IPS-15b (cell line): ENCODE results near the gene CDH23.

Source experiments
- H3K27me3 ChIP-seq: one replicate; pipeline ENCODE4 v1.6.1; 2013; ENCODE audit warnings: low read length; ENCODE audit not compliant: control insufficient read depth, insufficient read depth
- H3K36me3 ChIP-seq: one replicate; pipeline ENCODE4 v1.6.1; 2013; ENCODE audit warnings: low read length; ENCODE audit not compliant: control insufficient read depth, insufficient read depth
- H3K4me1 ChIP-seq: one replicate; pipeline ENCODE4 v1.6.1; 2013; ENCODE audit warnings: mild to moderate bottlenecking, low read length; ENCODE audit not compliant: control insufficient read depth, insufficient read depth
- H3K4me3 ChIP-seq: one replicate; pipeline ENCODE4 v1.5.1; 2013; ENCODE audit warnings: low read depth, low read length
- H3K9ac ChIP-seq: one replicate; pipeline ENCODE4 v1.6.1; 2013; ENCODE audit warnings: low read depth, mild to moderate bottlenecking, low read length
- H3K9me3 ChIP-seq: one replicate; pipeline ENCODE4 v1.6.1; 2013; ENCODE audit warnings: mild to moderate bottlenecking, low read length; ENCODE audit not compliant: control insufficient read depth, insufficient read depth

CDH23 gene

GRCh38 chr10:71635251-71635866 is 238.6 kb downstream of the CDH23 start:
- H3K27me3 ChIP-seq, result peaks cover 44% of the 10 kb centered on the region
- no peaks in the 10 kb centered on the region for H3K36me3 ChIP-seq
- no peak overlapping the region for H3K9ac ChIP-seq
- H3K9me3 ChIP-seq, result no peaks in the 10 kb centered on the region
- peaks cover 28% of the 10 kb centered on the region for H3K4me1 ChIP-seq
- no peak overlapping the region for H3K4me3 ChIP-seq

- H3K4me3 ChIP-seq, result no peak overlapping the region
- H3K9me3 ChIP-seq, result no peaks in the 10 kb centered on the region
- H3K27me3 ChIP-seq, result peaks cover 44% of the 10 kb centered on the region
- no peaks in the 10 kb centered on the region for H3K36me3 ChIP-seq
- peaks cover 24% of the 10 kb centered on the region for H3K4me1 ChIP-seq
- H3K9ac ChIP-seq, result no peak overlapping the region
Measured at GRCh38 chr10:71635867-71636266, 239.1 kb downstream of the CDH23 start.

GRCh38 chr10:71636588-71636987 is 239.9 kb downstream of the CDH23 start:
- Histone ChIP-seq H3K36me3 (no peaks in the 10 kb centered on the region), H3K4me1 (peaks cover 20% of the 10 kb centered on the region), H3K9me3 (no peaks in the 10 kb centered on the region), H3K9ac (no peak overlapping the region), H3K4me3 (no peak overlapping the region), H3K27me3 (peaks cover 44% of the 10 kb centered on the region)

GRCh38 chr10:71637305-71637704 is 240.6 kb downstream of the CDH23 start:
- peaks cover 43% of the 10 kb centered on the region for H3K27me3 ChIP-seq
- no peaks in the 10 kb centered on the region for H3K9me3 ChIP-seq
- no peaks in the 10 kb centered on the region for H3K36me3 ChIP-seq
- H3K4me1 ChIP-seq, result peaks cover 13% of the 10 kb centered on the region
- no peak overlapping the region for H3K9ac ChIP-seq
- H3K4me3 ChIP-seq, result no peak overlapping the region

- Histone ChIP-seq H3K9me3 (no peaks in the 10 kb centered on the region), H3K27me3 (peaks cover 34% of the 10 kb centered on the region), H3K4me1 (peaks cover 14% of the 10 kb centered on the region), H3K9ac (no peak overlapping the region), H3K36me3 (no peaks in the 10 kb centered on the region), H3K4me3 (no peak overlapping the region)
Measured at GRCh38 chr10:71638064-71638821, 241.5 kb downstream of the CDH23 start.

- H3K4me3 ChIP-seq, result no peak overlapping the region
- H3K9ac ChIP-seq, result peak overlapping the region; percentile 24
- H3K4me1 ChIP-seq, result peaks cover 10% of the 10 kb centered on the region
- no peaks in the 10 kb centered on the region for H3K36me3 ChIP-seq
- H3K9me3 ChIP-seq, result no peaks in the 10 kb centered on the region
- peaks cover 31% of the 10 kb centered on the region for H3K27me3 ChIP-seq
Measured at GRCh38 chr10:71638822-71639719, 242.4 kb downstream of the CDH23 start.

GRCh38 chr10:71640607-71641006 is 243.9 kb downstream of the CDH23 start:
- Histone ChIP-seq H3K36me3 (no peaks in the 10 kb centered on the region), H3K9me3 (no peaks in the 10 kb centered on the region), H3K27me3 (peaks cover 17% of the 10 kb centered on the region), H3K9ac (no peak overlapping the region), H3K4me3 (no peak overlapping the region), H3K4me1 (peaks cover 2% of the 10 kb centered on the region)

GRCh38 chr10:71641449-71641848 is 244.7 kb downstream of the CDH23 start:
- no peaks in the 10 kb centered on the region for H3K9me3 ChIP-seq
- H3K36me3 ChIP-seq, result no peaks in the 10 kb centered on the region
- no peak overlapping the region for H3K9ac ChIP-seq
- H3K4me1 ChIP-seq, result peaks cover 2% of the 10 kb centered on the region
- no peak overlapping the region for H3K4me3 ChIP-seq
- peaks cover 8% of the 10 kb centered on the region for H3K27me3 ChIP-seq

- Histone ChIP-seq H3K9ac (no peak overlapping the region), H3K9me3 (no peaks in the 10 kb centered on the region), H3K4me3 (no peak overlapping the region), H3K4me1 (peaks cover 2% of the 10 kb centered on the region), H3K27me3 (peaks cover 8% of the 10 kb centered on the region), H3K36me3 (no peaks in the 10 kb centered on the region)
Measured at GRCh38 chr10:71641986-71642385, 245.3 kb downstream of the CDH23 start.

GRCh38 chr10:71643904-71644303 is 247.2 kb downstream of the CDH23 start:
- peaks cover 5% of the 10 kb centered on the region for H3K4me1 ChIP-seq
- no peak overlapping the region for H3K4me3 ChIP-seq
- no peaks in the 10 kb centered on the region for H3K36me3 ChIP-seq
- peaks cover 8% of the 10 kb centered on the region for H3K27me3 ChIP-seq
- H3K9ac ChIP-seq, result no peak overlapping the region
- H3K9me3 ChIP-seq, result no peaks in the 10 kb centered on the region

GRCh38 chr10:71644307-71645180 is 247.8 kb downstream of the CDH23 start:
- no peaks in the 10 kb centered on the region for H3K36me3 ChIP-seq
- peaks cover 4% of the 10 kb centered on the region for H3K27me3 ChIP-seq

More at GRCh38 chr10:71644307-71645180, 247.8 kb downstream of the CDH23 start:
- Histone ChIP-seq H3K9ac (no peak overlapping the region), H3K4me3 (no peak overlapping the region), H3K9me3 (no peaks in the 10 kb centered on the region), H3K4me1 (peaks cover 5% of the 10 kb centered on the region)
